Kidney (tissue), 14 donors: ENCODE measurements around the gene GMPR2. TPM values are rescaled to one million over a fixed set of nuclear protein-coding genes. Genes with fewer than 3 reads are reported as not detected.

ENCODE experiments used
- DNase-seq, 5 donors: peaks; one replicate each; pipeline ENCODE4 v3.0.0-alpha.2; 2013 to 2020
- FAIRE-seq: peaks from 2 replicates; lab custom pipeline; 2012; peaks lifted over from hg19 to GRCh38; lab: Jason Lieb, UNC
- H3K27ac ChIP-seq, 2 donors: one replicate each; pipeline ENCODE4 v1.7.0; 2013; ENCODE audit warnings: low read depth in 2 of 2, low read length in 2 of 2, inconsistent platforms in 1 of 2
- H3K27me3 ChIP-seq: one replicate; pipeline ENCODE4 v1.7.1; 2013; ENCODE audit warnings: low read length, inconsistent platforms; ENCODE audit not compliant: control insufficient read depth, insufficient read depth
- H3K36me3 ChIP-seq, 3 donors: one replicate each; pipeline versions ENCODE4 v1.7.0 to v1.7.1; 2013; ENCODE audit warnings: low read length in 3 of 3, control low read depth in 1 of 3, inconsistent platforms in 1 of 3; ENCODE audit not compliant: insufficient read depth in 3 of 3, control insufficient read depth in 2 of 3
- H3K4me1 ChIP-seq, 3 donors: one replicate each; pipeline versions ENCODE4 v1.7.0 to v1.7.1; 2013; ENCODE audit warnings: low read length in 3 of 3, inconsistent platforms in 1 of 3, low read depth in 1 of 3; ENCODE audit not compliant: control insufficient read depth in 2 of 3, insufficient read depth in 2 of 3
- H3K4me3 ChIP-seq, 3 donors: one replicate each; pipeline versions ENCODE4 v1.7.0 to v1.8.1; 2013; ENCODE audit warnings: low read length in 3 of 3, control low read depth in 1 of 3, inconsistent platforms in 1 of 3
- H3K9ac ChIP-seq, 3 donors: one replicate each; pipeline versions ENCODE4 v1.7.0 to v1.7.1; 2013; ENCODE audit warnings: low read length in 3 of 3, control low read depth in 1 of 3, inconsistent platforms in 1 of 3
- H3K9me3 ChIP-seq, 3 donors: one replicate each; pipeline versions ENCODE4 v1.7.0 to v1.7.1; 2013; ENCODE audit warnings: low read length in 3 of 3, control low read depth in 1 of 3, inconsistent platforms in 1 of 3; ENCODE audit not compliant: control insufficient read depth in 2 of 3, insufficient read depth in 1 of 3
- intact Hi-C: fragments of 100-400 bp; cut with DNase I; formaldehyde crosslinking; loops from one replicate; pipeline ENCODE4 v1.11.1; 2022
- polyA plus RNA-seq: library from polyadenylated mRNA; stranded (reverse); fragments of 350-450 nt; fragmentation: Illumina TruSeq; extraction: RNeasy Lipid Tissue Mini Kit (QIAGEN cat#74804); gene quantifications from one replicate; pipeline ENCODE4 v1.2.3, GENCODE V29; 2014; ENCODE audit warnings: low read depth, low replicate concordance; ENCODE audit not compliant: insufficient read depth
- total RNA-seq: library from RNA; stranded (reverse); fragmentation: NEBNext Ultra II Directional; extraction: Animal tissue kit (Norgen Biotek cat#: 25700); gene quantifications from one replicate; pipeline ENCODE4 v1.2.1, GENCODE V29; 2021
- TF ChIP-seq, protein P1 (sequence below): IDR thresholded peaks from 3 replicates; pipeline ENCODE4 v1.5.1; 2012; ENCODE audit warnings: mild to moderate bottlenecking, moderate library complexity, borderline replicate concordance; ENCODE audit not compliant: insufficient read depth; ENCODE audit errors: extremely low read depth
- donor health status: control.
- donor health status: control.
- donor health status: control.
- donor health status: control.
- donor health status: control.
- donor health status: DM: yes; HTN: yes; CAD: no.
- donor health status: Normal renal cell carcinoma (clear cell type).

The GMPR2 gene
- total and polyA plus RNA-seq, 2 donors from 2014 or later = 75.0 to 92.5 TPM

GRCh38 chr14:24258119-24258518 lies 25.4 kb downstream of the GMPR2 start:
- intact Hi-C loops = loop anchor here (10.0 kb wide), 1 partner anchor 47 kb away; the partner anchor contains the start of gene CIDEB
- peak in 1 of 5 donors; percentile 62 for DNase-seq
- TF ChIP-seq, protein P1, sequence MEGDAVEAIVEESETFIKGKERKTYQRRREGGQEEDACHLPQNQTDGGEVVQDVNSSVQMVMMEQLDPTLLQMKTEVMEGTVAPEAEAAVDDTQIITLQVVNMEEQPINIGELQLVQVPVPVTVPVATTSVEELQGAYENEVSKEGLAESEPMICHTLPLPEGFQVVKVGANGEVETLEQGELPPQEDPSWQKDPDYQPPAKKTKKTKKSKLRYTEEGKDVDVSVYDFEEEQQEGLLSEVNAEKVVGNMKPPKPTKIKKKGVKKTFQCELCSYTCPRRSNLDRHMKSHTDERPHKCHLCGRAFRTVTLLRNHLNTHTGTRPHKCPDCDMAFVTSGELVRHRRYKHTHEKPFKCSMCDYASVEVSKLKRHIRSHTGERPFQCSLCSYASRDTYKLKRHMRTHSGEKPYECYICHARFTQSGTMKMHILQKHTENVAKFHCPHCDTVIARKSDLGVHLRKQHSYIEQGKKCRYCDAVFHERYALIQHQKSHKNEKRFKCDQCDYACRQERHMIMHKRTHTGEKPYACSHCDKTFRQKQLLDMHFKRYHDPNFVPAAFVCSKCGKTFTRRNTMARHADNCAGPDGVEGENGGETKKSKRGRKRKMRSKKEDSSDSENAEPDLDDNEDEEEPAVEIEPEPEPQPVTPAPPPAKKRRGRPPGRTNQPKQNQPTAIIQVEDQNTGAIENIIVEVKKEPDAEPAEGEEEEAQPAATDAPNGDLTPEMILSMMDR = no peak
- Histone ChIP-seq H3K27me3 (no peaks in the 10 kb centered on the region), H3K9ac (no peak overlapping the region), H3K4me1 (peaks cover 0 to 3% (median 0%) of the 10 kb centered on the region in 3 donors), H3K9me3 (no peaks in the 10 kb centered on the region), H3K36me3 (peaks cover 0 to 7% (median 2%) of the 10 kb centered on the region in 3 donors), H3K27ac (no peak overlapping the region), H3K4me3 (no peak overlapping the region)
- no peak for FAIRE-seq

GRCh38 chr14:24258548-24259265 lies 26.0 kb downstream of the GMPR2 start:
- Histone ChIP-seq H3K36me3 (peaks cover 0 to 7% (median 2%) of the 10 kb centered on the region in 3 donors), H3K4me3 (no peak overlapping the region), H3K4me1 (peaks cover 0 to 3% (median 0%) of the 10 kb centered on the region in 3 donors), H3K9me3 (no peaks in the 10 kb centered on the region), H3K27ac (no peak overlapping the region), H3K9ac (peak overlapping the region in 1 of 3 donors; percentile 12), H3K27me3 (no peaks in the 10 kb centered on the region)
- TF ChIP-seq, protein P1 = no peak
- FAIRE-seq = no peak
- intact Hi-C loops = loop anchor here (10.0 kb wide), 1 partner anchor 46 kb away; the partner anchor contains the start of gene CIDEB
- no peak for DNase-seq

DNA sequence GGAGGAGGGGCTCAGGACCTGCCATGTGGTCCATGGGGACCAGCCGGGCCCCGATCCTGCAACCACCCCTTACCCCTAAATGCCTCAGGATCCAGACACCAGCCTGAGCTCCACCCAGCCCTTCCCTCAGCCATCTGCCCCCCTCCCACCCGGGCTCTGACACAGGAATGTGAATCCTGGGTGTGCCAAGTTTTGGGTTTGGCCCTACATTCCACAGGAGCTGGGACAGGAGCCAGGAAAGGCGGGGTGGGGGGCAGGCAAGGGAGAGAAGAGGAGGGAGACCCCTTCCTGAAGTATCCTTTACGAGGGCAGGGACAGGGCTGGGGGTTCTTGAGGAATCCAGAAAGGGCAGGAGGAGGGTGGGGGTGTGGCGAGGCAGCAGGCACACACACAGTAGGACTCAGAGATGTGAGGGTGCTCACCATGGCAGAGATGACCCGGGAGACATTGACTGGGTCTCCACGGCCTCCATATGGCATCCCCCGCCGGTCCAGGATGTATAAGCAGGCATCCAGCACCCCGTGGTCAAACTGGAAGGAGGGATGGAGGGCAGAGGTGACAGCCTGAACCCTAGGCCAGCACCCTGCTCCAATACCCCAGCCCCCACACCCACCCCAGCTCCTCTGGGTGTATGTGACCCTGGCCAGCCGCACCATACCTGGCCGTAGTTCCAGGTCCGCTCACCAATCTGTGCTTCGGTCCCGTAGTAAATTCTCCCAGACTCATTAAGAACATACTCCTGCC lies 26.7 kb downstream of the GMPR2 start:
- Histone ChIP-seq H3K9me3 (no peaks in the 10 kb centered on the region), H3K36me3 (peaks cover 0 to 7% (median 2%) of the 10 kb centered on the region in 3 donors), H3K27ac (peak overlapping the region in 1 of 2 donors; percentile 18), H3K9ac (no peak overlapping the region), H3K27me3 (no peaks in the 10 kb centered on the region), H3K4me1 (peaks cover 0 to 3% (median 0%) of the 10 kb centered on the region in 3 donors), H3K4me3 (no peak overlapping the region)
- TF ChIP-seq, protein P1 = no peak
- DNase-seq (peak in 2 of 5 donors; percentile 40 to 88), FAIRE-seq (no peak)
- intact Hi-C loops = loop anchor here (10.0 kb wide), 1 partner anchor 45 kb away; the partner anchor contains the start of gene CIDEB
